Hepatocyte (in vitro differentiated cells): ENCODE measurements around the gene RNF224. TPM values are rescaled to one million over a fixed set of nuclear protein-coding genes. Genes with fewer than 3 reads are reported as not detected.

Experiments
- DNase-seq: peaks from one replicate; pipeline ENCODE4 v3.0.0-alpha.2; 2016; ENCODE audit warnings: low spot score
- H2AFZ ChIP-seq: fragments of 200-600 bp; sonication (generic); 2 replicates; pipeline ENCODE4 v1.6.0; 2016; ENCODE audit warnings: antibody characterized with exemption, mild to moderate bottlenecking
- H3K27ac ChIP-seq: fragments of 200-600 bp; sonication (generic); 2 replicates; pipeline ENCODE4 v1.5.1; 2016; ENCODE audit warnings: mild to moderate bottlenecking
- H3K27me3 ChIP-seq: fragments of 200-600 bp; sonication (generic); 2 replicates; pipeline ENCODE4 v1.6.1; 2016
- H3K36me3 ChIP-seq: fragments of 200-600 bp; sonication (generic); replicated peaks from 2 replicates; pipeline ENCODE4 v1.5.1; 2016; ENCODE audit warnings: low read depth; ENCODE audit not compliant: insufficient read depth
- H3K4me1 ChIP-seq: fragments of 200-600 bp; sonication (generic); 2 replicates; pipeline ENCODE4 v1.5.1; 2016; ENCODE audit warnings: mild to moderate bottlenecking, moderate library complexity; ENCODE audit not compliant: insufficient read depth
- H3K4me2 ChIP-seq: fragments of 200-600 bp; sonication (generic); 2 replicates; pipeline ENCODE4 v1.6.0; 2016
- H3K4me3 ChIP-seq: fragments of 200-600 bp; sonication (generic); 2 replicates; pipeline ENCODE4 v1.5.1; 2016; ENCODE audit warnings: mild to moderate bottlenecking
- H3K79me2 ChIP-seq: fragments of 200-600 bp; sonication (generic); 2 replicates; pipeline ENCODE4 v1.6.0; 2017; ENCODE audit warnings: mild to moderate bottlenecking
- H3K9me2 ChIP-seq: fragments of 200-600 bp; sonication (generic); replicated peaks from 2 replicates; pipeline ENCODE4 v1.6.0; 2017; ENCODE audit warnings: mild to moderate bottlenecking; ENCODE audit not compliant: insufficient read depth
- H3K9me3 ChIP-seq: fragments of 200-600 bp; sonication (generic); 2 replicates; pipeline ENCODE4 v1.5.1; 2016; ENCODE audit warnings: low read depth, mild to moderate bottlenecking
- H4K20me1 ChIP-seq: fragments of 200-600 bp; sonication (generic); 2 replicates; pipeline ENCODE4 v1.6.0; 2016; ENCODE audit warnings: mild to moderate bottlenecking; ENCODE audit not compliant: insufficient read depth, poor library complexity, severe bottlenecking
- CTCF ChIP-seq: fragments of 200-600 bp; sonication (generic); IDR thresholded peaks from 2 replicates; pipeline ENCODE4 v1.5.1; 2016; ENCODE audit warnings: antibody characterized with exemption, mild to moderate bottlenecking; ENCODE audit not compliant: poor library complexity
- EZH2 ChIP-seq: fragments of 200-600 bp; sonication (generic); IDR thresholded peaks from 2 replicates; pipeline ENCODE4 v1.6.1; 2016; ENCODE audit warnings: antibody characterized with exemption, mild to moderate bottlenecking, borderline replicate concordance
- EZH2phosphoT487 ChIP-seq: fragments of 200-600 bp; sonication (generic); IDR thresholded peaks from one replicate; pipeline ENCODE4 v1.6.1; 2018; ENCODE audit warnings: antibody characterized with exemption, mild to moderate bottlenecking, low read depth, moderate library complexity; ENCODE audit not compliant: unreplicated experiment, severe bottlenecking
- WGBS: methylation state at CpG from one replicate; pipeline ENCODE4 v1.1.6; 2016; ENCODE audit warnings: low lambda C conversion rate; ENCODE audit errors: missing lambda C conversion rate; 5-methylcytosine and 5-hydroxymethylcytosine counted together
- polyA plus RNA-seq: library from polyadenylated mRNA; unstranded; fragments of >200 nt; fragmentation: Nextera tagmentation; extraction: Ambion mirVana; gene quantifications from 2 replicates; pipeline ENCODE4 v1.2.1, GENCODE V29; 2016
- total RNA-seq: library from RNA; depleted of rRNA; stranded (reverse); fragments of >200 nt; gene quantifications from 2 replicates; pipeline ENCODE4 v1.2.3, GENCODE V29; 2014

Gene RNF224
- total and polyA plus RNA-seq, 2 experiments from 2014 or later = 1.1 to 1.4 TPM

GRCh38 chr9:137225699-137226331, 1.5 kb upstream of the RNF224 start:
- WGBS = 91% methylated on average over 21 of the region's 21 CpGs
- H2AFZ ChIP-seq = no peak overlapping the region
- H3K36me3 ChIP-seq = no peaks in the 10 kb centered on the region
- no peaks in the 10 kb centered on the region for H3K27me3 ChIP-seq
- no peak for DNase-seq
- no peak overlapping the region for H3K27ac ChIP-seq
- H3K79me2 ChIP-seq = no peaks in the 10 kb centered on the region
- H3K9me3 ChIP-seq = no peaks in the 10 kb centered on the region
- peaks cover 51% of the 10 kb centered on the region for H3K4me1 ChIP-seq
- H3K9me2 ChIP-seq = no peaks in the 10 kb centered on the region
- no peak for TF ChIP-seq EZH2
- TF ChIP-seq EZH2phosphoT487 = no peak
- H4K20me1 ChIP-seq = no peaks in the 10 kb centered on the region
- no peak overlapping the region for H3K4me3 ChIP-seq
- H3K4me2 ChIP-seq = no peak overlapping the region

- Histone ChIP-seq H3K27me3 (no peaks in the 10 kb centered on the region), H3K4me2 (peak overlapping the region; percentile 65)
Measured at GRCh38 chr9:137226338-137227053, 806 bp upstream of the RNF224 start.

GRCh38 chr9:137227853-137228505, 677 bp downstream of the RNF224 start:
- H3K4me3 ChIP-seq = no peak overlapping the region
- TF ChIP-seq EZH2phosphoT487 (no peak), CTCF (no peak), EZH2 (no peak)
- H3K4me2 ChIP-seq = peak overlapping the region; percentile 29
- H2AFZ ChIP-seq = no peak overlapping the region
- H3K9me3 ChIP-seq = no peaks in the 10 kb centered on the region
- no peak overlapping the region for H3K27ac ChIP-seq
- DNase-seq = no peak
- peaks cover 50% of the 10 kb centered on the region for H3K4me1 ChIP-seq
- H3K27me3 ChIP-seq = no peaks in the 10 kb centered on the region
- no peaks in the 10 kb centered on the region for H3K9me2 ChIP-seq
- H4K20me1 ChIP-seq = no peaks in the 10 kb centered on the region
- 64% methylated on average over 12 of the region's 18 CpGs for WGBS
- no peaks in the 10 kb centered on the region for H3K79me2 ChIP-seq
- H3K36me3 ChIP-seq = no peaks in the 10 kb centered on the region

More at GRCh38 chr9:137226338-137227053, 806 bp upstream of the RNF224 start:
- Histone ChIP-seq H3K4me1 (peaks cover 56% of the 10 kb centered on the region), H3K36me3 (no peaks in the 10 kb centered on the region), H3K79me2 (no peaks in the 10 kb centered on the region), H3K4me3 (no peak overlapping the region), H3K9me3 (no peaks in the 10 kb centered on the region), H4K20me1 (no peaks in the 10 kb centered on the region), H3K27ac (peak overlapping the region; percentile 46), H3K9me2 (no peaks in the 10 kb centered on the region), H2AFZ (no peak overlapping the region)
- WGBS = 77% methylated on average over 18 of the region's 18 CpGs
- no peak for DNase-seq
- no peak for TF ChIP-seq EZH2
- TF ChIP-seq CTCF = no peak
- TF ChIP-seq EZH2phosphoT487 = no peak

DNA sequence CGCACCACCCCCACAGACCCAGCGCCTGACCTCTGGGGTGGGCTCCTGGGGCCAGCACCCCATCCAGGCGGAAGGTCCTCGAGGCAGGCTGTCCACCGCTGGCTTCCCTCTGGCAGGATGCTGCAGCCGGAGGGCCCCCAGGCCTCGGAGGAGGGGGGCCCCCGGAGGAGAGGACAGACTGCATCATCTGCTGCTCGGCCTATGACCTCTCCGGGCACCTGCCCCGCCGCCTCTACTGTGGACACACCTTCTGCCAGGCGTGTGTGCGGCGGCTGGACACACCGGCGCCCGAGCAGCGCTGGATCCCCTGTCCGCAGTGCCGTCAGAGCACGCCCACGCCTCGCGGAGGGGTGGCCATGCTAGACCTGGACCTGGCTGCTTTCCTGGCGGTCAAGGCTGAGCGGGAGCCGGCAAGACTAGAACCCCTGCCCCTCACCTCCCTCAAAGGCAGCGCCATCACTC, 1.2 kb downstream of the RNF224 start:
- Histone ChIP-seq H3K9me2 (no peaks in the 10 kb centered on the region), H3K36me3 (no peaks in the 10 kb centered on the region), H3K79me2 (no peaks in the 10 kb centered on the region), H4K20me1 (no peaks in the 10 kb centered on the region), H3K4me2 (peak overlapping the region; percentile 29), H2AFZ (no peak overlapping the region), H3K27me3 (no peaks in the 10 kb centered on the region), H3K9me3 (no peaks in the 10 kb centered on the region), H3K27ac (no peak overlapping the region), H3K4me3 (no peak overlapping the region), H3K4me1 (peaks cover 49% of the 10 kb centered on the region)
- DNase-seq = no peak
- WGBS = 90% methylated on average over 25 of the region's 29 CpGs
- TF ChIP-seq CTCF (no peak), EZH2 (no peak), EZH2phosphoT487 (no peak)
